NCI-H226 (cell line): ENCODE results near the gene GH2.
A peak's percentile ranks its signal among the peaks of the same experiment; 100 is the strongest.
"Not testable (repeated sequence)": the region's sequence is repeated elsewhere in the genome, so short reads cannot be mapped to it uniquely, and the experiment has no call there.

Experiments used
- DNase-seq: peaks from one replicate; pipeline ENCODE4 v3.0.0-alpha.2; 2015

GH2 gene

GRCh38 chr17:63881935-63882601 is at the start of gene GH2:
Gene GH2 (minus strand): TSS chr17:63881944. CDS start chr17:63881801, 143 bp downstream.
- DNase-seq: peak; percentile 53

DNA sequence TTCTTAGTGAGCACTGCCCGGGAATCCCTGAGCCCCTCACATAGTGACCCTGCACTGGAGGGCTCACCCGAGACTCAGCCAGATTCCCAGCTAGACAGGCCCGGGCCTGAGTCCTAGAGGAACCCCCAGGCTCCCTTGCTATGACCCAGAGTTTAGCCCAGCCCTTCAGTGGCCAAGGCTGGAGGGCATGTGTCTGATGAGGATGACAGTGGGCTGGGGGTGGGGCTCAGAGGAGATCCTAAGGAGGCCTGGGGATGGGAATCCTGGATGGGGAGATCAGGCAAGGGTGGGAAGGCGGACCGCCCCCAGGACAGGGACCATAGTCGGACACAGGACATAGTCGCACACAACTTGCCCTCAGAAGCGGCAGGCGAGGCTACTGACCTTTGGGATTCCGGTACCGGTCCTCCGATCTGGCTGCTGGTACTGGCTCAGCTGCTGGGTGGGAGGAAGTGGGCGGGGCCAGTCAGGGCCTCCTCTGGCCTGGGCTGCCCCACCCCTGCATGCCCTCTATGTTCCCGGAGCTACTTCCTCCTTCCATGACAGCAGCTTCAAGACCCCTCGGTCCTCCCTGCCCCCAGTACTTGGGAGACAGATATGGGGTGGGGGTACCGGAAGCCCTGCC is 49.3 kb upstream of the GH2 start:
- no peak for DNase-seq

DNA sequence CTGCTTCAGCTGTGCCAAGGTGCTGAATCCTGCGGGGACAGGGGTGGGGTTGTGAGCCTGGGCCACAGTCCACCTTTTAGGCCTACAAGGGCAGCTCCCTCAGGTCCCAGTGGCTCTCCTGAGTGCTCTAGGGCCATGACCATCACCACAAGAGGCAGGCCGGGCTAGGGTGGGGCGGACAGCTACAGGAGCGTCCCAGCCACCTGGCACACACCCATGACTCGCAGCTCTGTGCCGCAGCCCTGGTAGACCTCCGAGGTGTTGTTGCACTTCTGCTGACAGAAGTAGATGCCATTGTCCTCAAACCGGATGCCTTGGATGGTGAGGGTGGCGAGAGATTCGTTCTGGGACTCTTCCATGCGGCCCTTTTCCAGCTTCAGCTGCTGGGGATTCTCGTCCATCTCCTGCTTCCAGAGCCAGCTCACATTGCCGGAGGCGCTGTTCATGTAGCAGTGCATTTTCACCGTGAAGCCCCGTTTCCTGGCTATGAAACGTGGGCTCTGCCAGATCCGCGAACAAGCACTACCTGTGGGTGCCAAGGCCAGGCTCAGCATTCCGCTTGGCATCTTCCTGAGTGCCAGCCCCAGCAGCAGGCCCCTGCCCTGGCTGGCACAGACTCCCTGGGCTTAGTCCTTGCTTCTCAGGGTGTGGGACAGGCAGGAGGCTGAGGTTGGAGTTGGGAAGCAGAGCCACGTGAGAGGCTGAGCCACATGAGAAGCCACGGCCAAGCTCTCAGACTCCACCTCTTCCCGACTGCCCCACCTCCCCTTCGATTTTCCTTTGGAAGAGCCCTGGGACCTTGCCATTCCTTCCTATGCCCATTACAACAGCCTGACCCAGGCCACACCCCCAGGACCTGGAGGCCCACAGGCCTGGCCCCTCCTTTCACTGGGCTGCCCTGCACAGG is 48.4 kb upstream of the GH2 start:
- no peak for DNase-seq

GRCh38 chr17:63928966-63929695 is 47.4 kb upstream of the GH2 start:
- DNase-seq: no peak

DNA sequence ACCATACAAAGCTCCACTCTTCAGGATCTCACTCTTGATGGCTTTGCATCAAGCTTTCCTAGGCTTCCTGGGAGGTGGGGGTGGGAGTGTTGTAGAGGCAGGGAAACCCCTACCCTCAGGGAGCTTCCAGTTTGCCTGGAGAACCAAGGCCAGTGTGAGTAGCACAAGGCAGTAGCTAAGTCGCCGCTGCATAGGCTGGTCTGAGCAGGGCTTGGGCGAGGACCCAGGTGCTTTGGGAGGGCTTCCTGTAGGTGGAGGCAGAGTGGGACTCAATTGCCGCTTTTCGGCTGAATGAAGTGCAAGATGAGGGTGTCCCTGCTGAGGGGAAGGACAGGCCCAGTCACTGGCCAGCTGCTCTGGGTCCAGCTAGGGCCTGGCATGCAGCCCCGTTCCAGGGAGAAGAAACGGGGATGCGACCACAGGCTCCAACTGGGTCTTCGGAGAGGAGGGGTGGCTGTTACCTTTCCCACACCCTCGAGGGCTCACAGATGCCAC is 46.5 kb upstream of the GH2 start:
- no peak for DNase-seq

DNA sequence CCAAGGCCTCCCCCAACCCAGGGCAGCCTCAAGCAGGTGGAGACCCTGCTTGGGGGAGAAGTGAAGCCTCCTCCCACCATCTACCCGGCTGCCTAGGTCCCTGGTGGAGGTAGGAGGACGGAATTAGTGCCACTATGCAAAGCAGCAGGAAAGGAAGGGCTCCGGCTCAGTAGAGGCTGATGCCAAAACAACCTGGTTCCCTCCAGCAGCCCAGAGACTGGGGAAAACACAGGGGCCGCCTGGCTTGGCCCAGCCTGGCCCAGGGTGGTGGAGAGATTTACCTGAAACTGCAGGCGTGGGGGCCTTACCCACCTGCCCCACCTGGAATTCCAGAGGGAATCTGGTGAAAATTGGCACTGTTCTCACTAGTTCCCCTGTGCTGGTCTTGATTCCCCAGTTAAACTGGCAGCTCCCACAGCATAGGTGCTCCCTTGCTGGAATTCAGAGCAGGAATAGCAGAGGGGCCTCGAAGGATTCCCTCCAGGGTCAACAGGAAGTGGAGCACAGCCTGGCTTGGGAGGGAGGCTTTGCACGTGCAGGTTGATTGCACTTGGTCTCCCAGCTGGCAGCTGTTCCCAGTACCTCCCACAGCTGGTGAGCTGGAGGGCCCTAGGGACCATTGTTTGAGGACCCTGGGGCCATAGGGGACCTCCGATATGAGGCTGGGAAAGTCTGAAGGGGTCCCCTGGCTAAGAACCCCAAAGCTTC is 45.9 kb upstream of the GH2 start:
- no peak for DNase-seq

- DNase-seq: no peak
These were observed 44.4 kb upstream of the GH2 start for GRCh38 chr17:63926164-63926563.

DNA sequence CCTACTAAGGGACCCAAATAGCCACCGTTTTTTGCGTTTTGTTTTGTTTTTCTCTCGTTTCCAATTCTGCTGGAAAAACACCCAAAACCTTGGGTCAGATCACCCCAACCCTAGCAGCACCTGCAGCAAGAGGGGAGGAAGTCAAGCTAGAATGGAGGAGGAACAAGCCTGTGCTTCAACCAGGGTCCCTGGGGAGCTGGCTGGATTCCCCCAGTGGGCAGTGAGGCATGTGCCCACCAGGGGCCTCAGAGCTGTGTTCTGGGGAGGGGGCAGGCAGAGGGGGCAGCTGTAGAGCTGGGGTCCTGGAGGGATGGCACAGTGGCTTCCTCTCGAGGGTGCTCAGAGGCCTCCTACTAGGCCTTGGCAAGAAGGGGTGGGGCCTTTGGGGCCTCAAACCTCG is 43.9 kb upstream of the GH2 start:
- no peak for DNase-seq

DNA sequence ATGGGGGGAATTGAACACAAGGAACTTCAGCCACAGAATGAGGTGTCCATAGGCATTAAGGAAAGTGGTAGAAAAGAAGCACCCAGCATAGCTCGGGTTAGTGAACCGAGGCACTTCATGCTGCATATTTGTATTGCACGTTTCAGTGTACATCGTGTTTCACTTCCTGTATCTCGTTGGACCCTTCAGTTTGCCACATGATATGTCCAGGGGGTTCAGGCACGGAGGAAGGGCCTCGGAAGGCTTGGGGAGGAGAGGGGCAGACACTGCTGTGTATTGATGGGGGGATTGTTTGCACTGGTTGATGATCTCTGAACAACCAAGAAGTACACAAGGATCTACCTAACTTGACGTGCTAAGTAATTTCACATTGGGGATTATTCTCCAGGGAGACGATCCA is 40.7 kb upstream of the GH2 start:
- DNase-seq: not testable (repeated sequence)

DNA sequence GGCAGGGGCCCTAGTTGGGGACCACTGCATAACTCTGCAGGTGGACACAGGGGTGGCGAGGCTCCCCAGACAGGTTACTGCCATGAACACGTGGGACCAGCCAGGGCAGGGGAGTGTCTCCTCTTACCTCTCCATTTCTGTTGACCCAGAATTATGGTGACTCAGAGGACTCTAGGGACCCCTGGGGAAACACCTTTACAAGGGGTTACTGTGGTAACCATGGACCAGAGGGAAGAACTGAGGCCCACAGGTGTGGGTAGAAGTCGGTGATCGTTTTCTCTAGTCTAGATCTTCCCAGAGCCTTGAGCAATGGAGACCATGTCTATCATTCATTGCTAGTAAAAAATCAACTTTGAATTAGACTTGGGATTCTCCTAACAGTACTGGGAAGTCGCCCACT is 39.0 kb upstream of the GH2 start:
- not testable (repeated sequence) for DNase-seq

DNA sequence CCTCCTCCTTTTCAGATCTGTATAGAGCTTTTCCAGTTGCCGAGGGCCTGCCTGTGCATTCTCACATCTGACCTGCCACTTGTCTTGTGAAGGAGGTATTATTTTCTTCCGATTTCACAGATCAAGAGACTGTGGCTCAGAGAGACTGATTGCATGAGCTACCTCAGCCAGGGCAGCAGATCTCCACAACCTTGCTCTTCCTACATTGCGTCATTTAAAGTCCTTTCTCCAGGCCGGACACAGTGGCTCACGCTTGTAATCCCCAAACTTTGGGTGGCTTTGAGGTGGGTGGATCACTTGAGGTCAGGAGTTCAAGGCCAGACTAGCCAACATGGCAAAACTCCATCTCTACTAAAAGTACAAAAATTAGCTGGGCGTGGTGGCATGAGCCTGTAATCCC is 38.3 kb upstream of the GH2 start:
- not testable (repeated sequence) for DNase-seq

GRCh38 chr17:63919311-63919723 is 37.6 kb upstream of the GH2 start:
- DNase-seq: peak; percentile 39

DNA sequence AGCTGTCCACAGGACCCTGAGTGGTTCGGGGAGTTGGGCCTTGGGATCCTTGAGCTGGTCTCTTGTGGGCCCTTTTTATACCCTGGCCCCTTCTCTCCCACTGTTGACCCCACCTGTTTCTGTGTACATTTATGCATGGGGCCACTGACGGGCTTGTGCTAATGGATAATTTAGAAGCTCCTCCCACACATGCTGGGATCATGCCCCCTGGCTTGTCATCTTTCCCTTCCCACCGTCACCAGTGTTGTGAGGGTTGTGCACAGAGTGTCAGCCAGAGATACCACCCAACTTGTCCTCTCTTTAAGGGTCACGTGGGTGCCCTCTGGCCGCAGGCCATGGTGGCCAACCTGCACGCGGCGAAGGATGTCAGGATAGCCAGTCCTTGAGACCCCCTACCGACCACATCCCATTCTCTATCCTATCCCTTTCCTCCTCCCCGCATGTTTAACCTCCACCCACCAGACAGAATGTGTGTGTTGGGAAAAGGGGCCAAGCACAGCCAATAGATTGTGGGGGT is 37.1 kb upstream of the GH2 start, which contains the start of gene GH1:
Gene GH1, minus strand, starts transcription at position 51 of the 517 bp plus-strand sequence. CDS start 63 bp downstream, outside the sequence.
- DNase-seq: not testable (repeated sequence)

GRCh38 chr17:63918305-63918704 is 36.6 kb upstream of the GH2 start:
- DNase-seq: no peak

GRCh38 chr17:63917646-63918045 is 35.9 kb upstream of the GH2 start:
- no peak for DNase-seq

DNA sequence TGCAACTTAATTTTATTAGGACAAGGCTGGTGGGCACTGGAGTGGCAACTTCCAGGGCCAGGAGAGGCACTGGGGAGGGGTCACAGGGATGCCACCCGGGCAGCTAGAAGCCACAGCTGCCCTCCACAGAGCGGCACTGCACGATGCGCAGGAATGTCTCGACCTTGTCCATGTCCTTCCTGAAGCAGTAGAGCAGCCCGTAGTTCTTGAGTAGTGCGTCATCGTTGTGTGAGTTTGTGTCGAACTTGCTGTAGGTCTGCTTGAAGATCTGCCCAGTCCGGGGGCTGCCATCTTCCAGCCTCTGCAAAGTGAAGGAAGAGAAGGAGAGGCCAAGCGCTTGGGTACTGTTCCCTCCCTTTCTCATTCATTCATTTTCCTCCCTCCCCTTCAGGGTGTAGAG is 35.5 kb upstream of the GH2 start:
- DNase-seq: not testable (repeated sequence)

DNA sequence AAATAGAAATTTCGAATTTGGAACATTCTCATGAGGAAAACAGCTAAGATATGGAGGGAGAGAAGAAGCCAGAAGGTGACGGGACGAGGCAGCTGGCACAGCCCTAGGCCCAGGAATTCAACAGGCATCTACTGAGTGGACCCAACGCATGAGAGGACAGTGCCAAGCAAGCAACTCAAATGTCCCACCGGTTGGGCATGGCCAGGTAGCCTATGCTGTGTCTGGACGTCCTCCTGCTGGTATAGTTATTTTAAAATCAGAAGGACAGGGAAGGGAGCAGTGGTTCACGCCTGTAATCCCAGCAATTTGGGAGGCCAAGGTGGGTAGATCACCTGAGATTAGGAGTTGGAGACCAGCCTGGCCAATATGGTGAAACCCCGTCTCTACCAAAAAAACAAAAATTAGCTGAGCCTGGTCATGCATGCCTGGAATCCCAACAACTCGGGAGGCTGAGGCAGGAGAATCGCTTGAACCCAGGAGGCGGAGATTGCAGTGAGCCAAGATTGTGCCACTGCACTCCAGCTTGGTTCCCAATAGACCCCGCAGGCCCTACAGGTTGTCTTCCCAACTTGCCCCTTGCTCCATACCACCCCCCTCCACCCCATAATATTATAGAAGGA is 34.9 kb upstream of the GH2 start:
- no peak for DNase-seq

DNA sequence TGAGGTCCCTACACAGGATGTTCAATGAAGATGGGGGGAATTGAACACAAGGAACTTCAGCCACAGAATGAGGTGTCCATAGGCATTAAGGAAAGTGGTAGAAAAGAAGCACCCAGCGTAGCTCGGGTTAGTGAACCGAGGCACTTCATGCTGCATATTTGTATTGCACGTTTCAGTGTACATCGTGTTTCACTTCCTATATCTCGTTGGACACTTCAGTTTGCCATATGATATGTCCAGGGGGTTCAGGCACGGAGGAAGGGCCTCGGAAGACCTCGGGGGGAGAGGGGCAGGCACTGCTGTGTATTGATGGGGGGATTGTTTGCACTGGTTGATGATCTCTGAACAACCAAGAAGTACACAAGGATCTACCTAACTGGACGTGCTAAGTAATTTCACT is 34.0 kb upstream of the GH2 start:
- DNase-seq: not testable (repeated sequence)

- DNase-seq: no peak
These were observed 32.7 kb upstream of the GH2 start for GRCh38 chr17:63914471-63914870.

GRCh38 chr17:63911657-63912100 is 29.9 kb upstream of the GH2 start:
- no peak for DNase-seq

DNA sequence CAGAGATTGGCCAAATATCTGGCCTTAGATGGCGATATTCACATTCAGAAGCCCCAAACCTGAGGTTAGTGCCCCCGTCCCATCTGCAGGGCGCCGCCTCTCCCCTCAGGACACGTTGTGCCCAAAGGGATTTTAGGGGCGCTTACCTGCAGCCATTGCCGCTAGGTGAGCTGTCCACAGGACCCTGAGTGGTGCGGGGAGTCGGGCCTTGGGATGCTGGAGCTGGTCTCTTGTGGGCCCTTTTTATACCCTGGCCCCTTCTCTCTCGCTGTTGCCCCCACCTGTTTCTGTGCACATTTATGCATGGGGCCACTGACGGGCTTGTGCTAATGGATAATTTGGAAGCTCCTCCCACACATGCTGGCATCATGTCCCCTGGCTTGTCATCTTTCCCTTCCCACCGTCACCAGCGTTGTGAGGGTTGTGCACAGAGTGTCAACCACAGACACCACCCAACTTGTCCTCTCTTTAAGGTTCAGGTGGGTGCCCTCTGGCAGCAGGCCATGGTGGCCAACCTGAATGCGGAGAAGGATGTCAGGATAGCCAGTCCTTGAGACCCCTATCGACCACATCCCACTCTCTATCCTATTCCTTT is 29.4 kb upstream of the GH2 start, which contains the start of gene CSHL1:
Gene CSHL1, minus strand, starts transcription at position 218 of the 595 bp plus-strand sequence. Its CDS starts 62 bp downstream, at position 156.
- no peak for DNase-seq
